ENCODE results near the gene FBXW11. TPM values are rescaled to one million over a fixed set of nuclear protein-coding genes. Genes with fewer than 3 reads are reported as not detected.

The FBXW11 gene
- total RNA-seq, 1 donor from 2014 or later = 52.5 TPM

DNA sequence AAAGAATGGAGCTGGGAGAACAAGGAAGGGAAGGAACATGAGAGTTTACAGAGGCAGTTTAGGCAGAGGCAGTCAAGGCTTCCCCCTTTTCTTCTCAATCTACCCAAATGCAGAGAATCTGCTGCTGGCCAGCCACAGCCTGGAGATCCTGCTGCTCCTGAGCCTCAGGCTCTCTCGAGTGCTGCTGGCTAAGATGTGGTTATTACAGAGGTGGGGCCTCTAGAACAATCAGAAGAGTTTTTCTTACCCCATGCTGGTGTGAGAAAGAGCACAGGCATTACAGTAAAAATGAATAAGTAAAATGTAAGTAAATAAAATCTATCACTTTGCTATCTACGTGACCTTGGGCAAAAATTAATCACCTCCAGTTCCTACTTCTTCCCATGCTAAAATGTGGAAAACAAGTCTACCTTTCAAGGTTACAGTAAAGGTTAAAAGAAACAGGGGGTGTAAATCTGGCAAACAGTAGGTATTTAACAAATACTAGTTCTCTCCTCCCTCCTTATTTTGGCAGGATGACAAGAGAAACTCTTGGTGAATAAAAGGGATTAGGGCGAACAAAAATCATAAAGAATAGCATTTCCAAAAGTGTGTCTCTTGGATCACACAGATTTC, 31.1 kb downstream of the FBXW11 start:
- Mint-ChIP-seq H3K27me3 (no peaks in the 10 kb centered on the region), H3K9me3 (no peaks in the 10 kb centered on the region), H3K4me1 (ENCODE audit: unreplicated experiment) (peaks cover 26% of the 10 kb centered on the region), H3K4me3 (peak overlapping the region; percentile 49), H3K36me3 (peaks cover 22% of the 10 kb centered on the region), H3K27ac (peak overlapping the region; percentile 60)
- TF ChIP-seq, protein P1, sequence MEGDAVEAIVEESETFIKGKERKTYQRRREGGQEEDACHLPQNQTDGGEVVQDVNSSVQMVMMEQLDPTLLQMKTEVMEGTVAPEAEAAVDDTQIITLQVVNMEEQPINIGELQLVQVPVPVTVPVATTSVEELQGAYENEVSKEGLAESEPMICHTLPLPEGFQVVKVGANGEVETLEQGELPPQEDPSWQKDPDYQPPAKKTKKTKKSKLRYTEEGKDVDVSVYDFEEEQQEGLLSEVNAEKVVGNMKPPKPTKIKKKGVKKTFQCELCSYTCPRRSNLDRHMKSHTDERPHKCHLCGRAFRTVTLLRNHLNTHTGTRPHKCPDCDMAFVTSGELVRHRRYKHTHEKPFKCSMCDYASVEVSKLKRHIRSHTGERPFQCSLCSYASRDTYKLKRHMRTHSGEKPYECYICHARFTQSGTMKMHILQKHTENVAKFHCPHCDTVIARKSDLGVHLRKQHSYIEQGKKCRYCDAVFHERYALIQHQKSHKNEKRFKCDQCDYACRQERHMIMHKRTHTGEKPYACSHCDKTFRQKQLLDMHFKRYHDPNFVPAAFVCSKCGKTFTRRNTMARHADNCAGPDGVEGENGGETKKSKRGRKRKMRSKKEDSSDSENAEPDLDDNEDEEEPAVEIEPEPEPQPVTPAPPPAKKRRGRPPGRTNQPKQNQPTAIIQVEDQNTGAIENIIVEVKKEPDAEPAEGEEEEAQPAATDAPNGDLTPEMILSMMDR (conservative IDR thresholded peaks at IDR 0.05) = no peak
- DNase-seq (ENCODE audit: extremely low spot score, unreplicated experiment) = no peak

DNA sequence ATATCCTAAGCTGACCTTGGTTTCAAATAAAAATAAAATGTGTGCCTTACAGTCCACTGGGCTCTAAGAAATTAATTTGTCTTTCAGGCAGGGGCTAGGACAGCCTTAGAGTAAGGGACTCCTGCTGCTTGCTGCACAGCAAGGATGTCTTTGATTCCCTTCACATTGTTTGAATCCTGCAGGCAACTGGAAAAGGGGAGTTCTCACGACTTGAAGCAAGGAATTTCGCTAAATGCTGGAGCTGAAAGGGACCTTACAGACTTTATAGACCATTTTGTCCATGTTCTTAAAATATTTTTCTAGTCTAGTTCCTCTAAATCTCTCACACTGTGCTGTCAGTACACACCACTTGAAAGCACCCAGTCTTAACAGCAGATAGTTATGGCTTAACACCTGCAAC, 35.6 kb downstream of the FBXW11 start:
- H3K27ac Mint-ChIP-seq = peak overlapping the region; percentile 16
- H3K27me3 Mint-ChIP-seq = no peaks in the 10 kb centered on the region
- H3K4me1 Mint-ChIP-seq (ENCODE audit: unreplicated experiment) = peaks cover 42% of the 10 kb centered on the region
- peaks cover 16% of the 10 kb centered on the region for H3K36me3 Mint-ChIP-seq
- H3K9me3 Mint-ChIP-seq = no peaks in the 10 kb centered on the region
- no peak for DNase-seq (ENCODE audit: extremely low spot score, unreplicated experiment)
- H3K4me3 Mint-ChIP-seq = no peak overlapping the region
- TF ChIP-seq, protein P1 (conservative IDR thresholded peaks at IDR 0.05) = no peak

DNA sequence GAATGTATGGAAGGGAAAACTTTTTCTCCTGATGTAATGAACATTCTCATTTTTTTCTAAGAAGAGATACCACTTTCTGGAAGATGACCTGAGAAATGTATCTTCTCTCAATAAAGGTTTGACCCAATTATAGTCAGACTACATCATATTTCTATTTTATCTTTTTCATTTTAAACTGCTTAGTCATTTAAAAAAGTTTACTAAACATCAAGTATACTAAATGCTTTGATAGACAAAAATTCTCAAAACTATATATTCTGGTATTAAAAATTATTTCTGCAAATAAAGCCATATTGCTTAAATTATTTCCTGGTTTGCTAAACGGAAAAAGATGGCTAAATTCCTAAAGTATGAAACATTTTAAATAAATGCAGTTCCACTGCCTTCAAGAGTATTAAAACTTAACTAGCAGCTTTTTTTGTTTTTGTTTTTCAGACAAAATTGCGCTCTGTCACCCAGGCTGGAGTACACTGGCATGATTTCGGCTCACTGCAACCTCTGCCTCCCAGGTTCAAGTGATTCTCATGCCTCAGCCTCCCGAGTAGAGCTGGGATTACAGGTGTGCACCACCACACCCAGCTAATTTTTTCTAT, 37.1 kb downstream of the FBXW11 start:
- Mint-ChIP-seq H3K4me3 (no peak overlapping the region), H3K4me1 (ENCODE audit: unreplicated experiment) (peaks cover 34% of the 10 kb centered on the region), H3K9me3 (no peaks in the 10 kb centered on the region), H3K27me3 (no peaks in the 10 kb centered on the region), H3K36me3 (peaks cover 8% of the 10 kb centered on the region), H3K27ac (no peak overlapping the region)
- no peak for DNase-seq (ENCODE audit: extremely low spot score, unreplicated experiment)
- TF ChIP-seq, protein P1 (conservative IDR thresholded peaks at IDR 0.05) = no peak

DNA sequence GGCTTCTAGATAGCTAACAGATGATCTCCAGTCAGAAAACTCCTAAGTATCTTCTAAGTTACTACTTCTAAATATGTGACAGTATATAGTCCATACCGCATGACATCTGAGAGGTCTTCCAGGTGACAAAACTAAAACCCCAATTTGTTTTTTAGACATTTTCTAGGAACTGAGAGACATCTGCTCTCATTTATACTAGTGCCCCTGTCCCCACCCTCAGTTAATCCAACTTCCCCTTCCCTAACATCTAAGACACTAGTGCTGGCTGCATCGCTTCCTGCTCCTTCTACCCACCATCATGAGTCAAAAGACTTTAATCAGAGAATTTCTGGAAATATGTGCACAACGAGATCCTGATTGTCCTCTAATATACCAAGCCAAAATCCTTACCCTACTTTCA, 37.9 kb downstream of the FBXW11 start:
- Mint-ChIP-seq H3K36me3 (peaks cover 8% of the 10 kb centered on the region), H3K27me3 (no peaks in the 10 kb centered on the region), H3K4me1 (ENCODE audit: unreplicated experiment) (peaks cover 36% of the 10 kb centered on the region), H3K4me3 (no peak overlapping the region), H3K9me3 (no peaks in the 10 kb centered on the region), H3K27ac (no peak overlapping the region)
- no peak for DNase-seq (ENCODE audit: extremely low spot score, unreplicated experiment)
- TF ChIP-seq, protein P1 (conservative IDR thresholded peaks at IDR 0.05) = no peak

DNA sequence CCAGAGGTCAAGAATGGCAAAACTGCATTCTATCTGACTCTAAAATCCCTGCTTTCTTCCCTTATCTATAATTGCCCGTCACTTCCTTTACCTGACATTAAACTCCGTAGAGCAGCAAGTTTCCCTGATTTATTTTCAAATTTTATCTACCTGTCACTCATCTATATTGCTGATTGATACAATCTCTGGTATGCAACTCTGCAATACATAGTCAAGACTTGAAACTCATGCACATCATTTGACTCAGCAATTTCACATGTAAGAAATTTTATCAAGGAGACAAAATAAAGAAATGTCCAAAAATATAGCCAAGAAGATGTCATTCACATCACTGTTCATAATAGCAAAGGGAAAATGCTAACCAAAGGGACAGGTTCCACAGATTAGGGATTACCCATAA, 39.5 kb downstream of the FBXW11 start:
- H3K27me3 Mint-ChIP-seq = no peaks in the 10 kb centered on the region
- TF ChIP-seq, protein P1 (conservative IDR thresholded peaks at IDR 0.05) = no peak
- no peak overlapping the region for H3K4me3 Mint-ChIP-seq
- DNase-seq (ENCODE audit: extremely low spot score, unreplicated experiment) = no peak
- H3K4me1 Mint-ChIP-seq (ENCODE audit: unreplicated experiment) = peaks cover 45% of the 10 kb centered on the region
- H3K27ac Mint-ChIP-seq = peak overlapping the region; percentile 46
- H3K9me3 Mint-ChIP-seq = no peaks in the 10 kb centered on the region
- H3K36me3 Mint-ChIP-seq = peaks cover 8% of the 10 kb centered on the region
